Mammary microvascular endothelial cell (primary cell): ENCODE results near the gene ASIC1. TPM values are rescaled to one million over a fixed set of nuclear protein-coding genes. Genes with fewer than 3 reads are reported as not detected.

ENCODE experiments used
- total RNA-seq: library from RNA; depleted of rRNA; stranded (reverse); fragments of >200 nt; gene quantifications from 2 replicates; pipeline ENCODE4 v1.2.3, GENCODE V29; 2015

Gene ASIC1
- total RNA-seq: 0.25 and 1.9 TPM in 2 replicates

DNA sequence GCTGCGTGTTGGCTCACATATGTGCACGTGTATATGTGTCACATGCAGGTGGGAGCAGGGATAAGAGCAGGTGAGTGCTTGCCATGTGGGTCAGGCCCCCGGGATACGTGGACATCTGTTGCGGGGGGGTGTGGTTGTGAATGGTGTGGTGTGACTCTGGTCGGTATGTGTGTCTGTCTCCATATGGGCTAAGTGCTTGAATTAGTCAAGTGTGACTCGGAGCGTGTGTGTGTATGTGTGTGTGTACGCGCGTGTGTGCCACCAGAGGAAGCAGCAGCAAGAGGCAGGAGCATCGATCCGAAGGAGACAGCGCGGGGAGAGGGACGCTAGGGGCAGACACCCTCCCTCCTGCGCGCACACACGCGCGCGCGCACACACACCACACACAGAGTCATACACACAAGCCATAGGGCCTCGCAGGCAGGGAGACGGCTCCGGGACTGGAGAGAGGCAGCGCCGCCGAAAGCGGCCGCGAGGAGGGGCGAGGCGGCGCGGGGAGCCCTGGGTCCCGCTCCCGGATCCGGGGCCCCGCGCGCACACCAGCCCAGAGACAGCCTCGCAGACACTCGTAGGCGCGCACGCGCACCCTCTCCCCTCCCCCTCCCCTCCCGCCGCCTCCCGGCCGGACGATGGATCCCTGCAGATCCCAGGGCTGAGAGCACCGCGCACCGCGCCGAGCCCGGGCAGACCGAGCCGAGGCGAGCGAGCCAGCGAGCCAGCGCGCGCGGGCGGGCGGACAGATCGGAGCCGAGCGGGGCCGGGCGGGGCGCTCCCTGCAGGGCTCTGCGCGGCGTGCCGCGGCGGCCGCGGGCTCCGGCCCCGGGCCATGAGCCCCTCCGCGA lies at the start of gene ASIC1:
Gene ASIC1 (plus strand): TSS at position 597 of the 842 bp plus-strand sequence. CDS start 1,171 bp downstream, outside the sequence.

DNA sequence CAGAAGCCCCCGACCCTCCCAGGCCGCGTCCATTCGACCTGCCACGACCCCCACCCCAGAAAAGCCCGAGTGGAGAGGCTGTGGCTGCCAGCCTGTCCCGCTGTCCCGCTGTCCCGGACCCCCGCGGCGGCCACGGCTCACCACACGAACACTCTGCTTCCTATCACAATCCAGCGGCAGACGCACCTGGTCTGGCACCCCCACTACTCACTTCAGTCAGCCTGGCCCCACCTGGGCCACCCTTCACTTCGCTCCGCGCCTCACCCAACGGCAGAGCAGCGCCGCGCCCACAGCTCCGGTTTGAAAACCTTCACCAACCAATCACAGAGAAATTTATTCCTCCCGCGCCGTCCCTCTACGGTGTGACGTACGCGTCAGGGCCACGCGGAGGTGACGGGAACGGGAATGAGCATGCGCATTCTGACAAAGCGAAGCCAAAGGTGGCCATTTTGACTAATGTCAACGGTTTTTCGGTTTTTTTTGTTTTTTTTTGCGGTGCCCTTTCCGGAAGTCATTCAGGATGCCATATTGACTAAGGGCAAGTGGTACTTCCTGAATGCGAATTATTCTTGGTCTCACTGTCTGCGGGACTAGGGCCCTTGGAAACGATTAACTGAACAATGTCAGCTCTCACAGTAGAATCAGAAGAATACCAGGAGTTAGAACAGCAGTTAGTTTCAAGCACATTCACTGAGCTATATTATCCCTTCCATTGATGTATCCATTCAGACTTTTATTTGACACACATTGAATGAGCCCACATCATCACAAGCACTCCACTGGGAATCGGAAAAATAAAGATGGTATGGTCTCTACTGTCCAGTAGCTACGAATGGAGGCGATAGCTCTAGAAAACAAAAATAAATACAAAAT lies 32.0 kb upstream of the ASIC1 start, which contains the start of gene RACGAP1:
Gene RACGAP1 (minus strand): TSS at position 308 of the 873 bp plus-strand sequence. CDS start 8,779 bp downstream, outside the sequence.

DNA sequence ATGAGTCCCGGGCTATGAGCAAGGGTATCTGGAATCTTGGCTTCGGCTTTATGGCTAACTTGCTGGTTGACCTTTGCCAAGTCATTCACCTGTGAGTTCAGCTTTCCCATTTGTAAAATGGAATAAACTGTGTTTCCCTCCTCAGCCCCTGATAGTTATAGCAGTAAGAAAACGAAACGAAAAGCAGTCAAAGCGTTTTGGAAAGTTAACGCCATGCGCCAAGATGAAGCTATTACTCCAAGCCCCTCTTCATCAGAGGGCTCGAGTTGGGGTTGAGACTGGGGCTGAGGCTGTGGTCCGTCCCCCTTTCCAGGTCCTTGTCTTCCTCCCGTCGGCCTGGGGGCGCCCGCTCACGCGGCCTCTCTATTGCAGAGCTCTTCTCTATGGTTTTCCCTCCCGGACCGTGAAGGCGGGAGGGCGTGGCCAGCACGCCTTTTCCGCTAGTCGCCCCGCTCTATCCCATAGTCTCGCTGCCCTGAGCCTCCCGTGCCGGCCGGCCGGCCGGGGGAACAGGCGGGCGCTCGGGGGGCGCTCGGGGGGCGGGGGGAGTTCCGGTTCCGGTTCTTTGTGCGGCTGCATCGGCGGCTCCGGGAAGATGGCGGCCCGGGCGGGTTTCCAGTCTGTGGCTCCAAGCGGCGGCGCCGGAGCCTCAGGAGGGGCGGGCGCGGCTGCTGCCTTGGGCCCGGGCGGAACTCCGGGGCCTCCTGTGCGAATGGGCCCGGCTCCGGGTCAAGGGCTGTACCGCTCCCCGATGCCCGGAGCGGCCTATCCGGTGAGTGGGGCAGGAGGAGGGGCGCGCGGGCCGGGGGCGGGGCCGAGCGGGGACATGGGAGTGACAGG lies 27.6 kb downstream of the ASIC1 start, which contains the start of gene SMARCD1:
Gene SMARCD1 (plus strand): TSS at position 568 of the 840 bp plus-strand sequence. CDS start 28 bp downstream, at position 596.

DNA sequence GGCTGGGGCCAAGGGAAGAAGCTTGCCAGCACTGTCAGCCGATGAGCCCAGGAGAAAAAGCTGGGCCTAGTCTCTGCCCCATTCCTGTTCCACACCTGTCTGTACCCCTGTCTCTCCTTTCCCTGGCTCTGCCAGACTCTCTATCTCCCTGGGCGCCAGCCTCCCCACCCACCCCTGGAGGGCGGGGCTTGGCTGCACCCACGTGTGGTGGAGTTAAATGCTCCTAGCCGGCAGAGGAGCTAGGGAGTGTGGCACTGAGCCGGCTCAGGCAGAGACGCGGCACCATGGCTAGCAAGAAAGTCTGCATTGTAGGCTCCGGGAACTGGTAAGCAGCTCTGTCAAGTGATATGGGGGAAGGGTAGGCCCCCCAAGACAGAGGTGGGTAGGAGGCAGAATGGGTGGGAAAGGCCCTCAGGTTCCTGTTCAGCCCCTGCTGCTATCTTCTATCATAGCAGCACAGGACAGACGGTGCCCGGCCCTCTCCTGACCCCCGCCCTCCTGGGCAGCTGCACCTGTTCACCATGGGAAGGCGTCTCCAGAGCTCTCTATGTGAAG lies 46.4 kb downstream of the ASIC1 start, which contains the start of gene GPD1:
Gene GPD1 (plus strand): TSS at position 242 of the 555 bp plus-strand sequence. CDS start 43 bp downstream, at position 285.

DNA sequence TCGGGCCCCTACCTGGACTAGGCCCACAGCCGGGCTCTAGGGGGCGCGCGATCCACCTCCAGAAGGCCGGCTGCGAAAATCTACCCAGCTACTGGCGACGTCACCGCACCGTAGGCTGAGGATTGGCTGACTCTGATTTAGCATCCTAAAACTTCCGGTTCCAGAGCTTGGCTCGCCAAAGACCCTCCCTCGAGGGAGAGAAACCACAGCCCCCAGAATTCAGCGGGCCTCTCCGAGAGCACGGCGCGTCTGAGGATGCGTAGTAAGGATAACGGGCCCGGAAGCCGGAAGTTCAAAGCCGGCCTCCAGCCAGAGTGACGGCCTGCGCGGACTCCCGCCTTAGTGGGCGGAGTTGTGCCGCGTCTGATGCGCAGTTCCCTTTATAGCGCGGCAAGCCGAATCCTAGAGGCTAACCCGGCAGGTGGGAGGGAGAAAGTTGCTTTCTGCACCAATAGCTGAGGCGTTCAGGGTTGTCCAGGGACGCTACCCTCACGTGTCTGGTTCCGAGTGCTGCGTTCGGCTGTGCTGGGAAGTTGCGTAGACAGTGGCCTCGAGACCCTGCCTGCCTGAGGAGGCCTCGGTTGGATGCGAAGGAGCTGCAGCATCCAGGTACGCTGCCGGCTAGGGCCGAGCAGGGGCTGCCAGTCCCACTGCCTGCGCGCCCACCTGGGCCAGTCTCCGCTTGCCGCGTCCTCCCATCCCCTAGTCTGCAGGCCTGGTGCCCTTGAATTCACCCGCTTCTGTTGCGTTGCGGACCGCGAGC lies 54.5 kb downstream of the ASIC1 start, which contains the start of gene COX14:
Gene COX14 (plus strand): TSS at position 544 of the 763 bp plus-strand sequence. CDS start 7,808 bp downstream, outside the sequence.

Other genes with a start within 250 kb of the ASIC1 start
- gene NCKAP5L, start 229.2 kb upstream of the ASIC1 start, total RNA-seq: 13.3 and 15.6 TPM in 2 replicates
- gene BCDIN3D, start 214.5 kb upstream of the ASIC1 start, total RNA-seq: 2.3 and 2.4 TPM in 2 replicates
- not detected in 2 replicates for gene FAIM2, start 153.7 kb upstream of the ASIC1 start, total RNA-seq
- gene AQP2, start 106.9 kb upstream of the ASIC1 start, total RNA-seq: not detected in 2 replicates
- not detected in 2 replicates for gene AQP5, start 95.7 kb upstream of the ASIC1 start, total RNA-seq
- not detected in 2 replicates for gene AQP6, start 84.6 kb upstream of the ASIC1 start, total RNA-seq
- 51.0 and 54.1 TPM in 2 replicates for gene RACGAP1, start 32.1 kb upstream of the ASIC1 start, total RNA-seq
- 70.9 and 71.6 TPM in 2 replicates for gene SMARCD1, start 27.7 kb downstream of the ASIC1 start, total RNA-seq
- not detected in 2 replicates for gene GPD1, start 46.4 kb downstream of the ASIC1 start, total RNA-seq
- gene COX14, start 54.6 kb downstream of the ASIC1 start, total RNA-seq: 48.9 and 57.1 TPM in 2 replicates
- gene CERS5, start 109.8 kb downstream of the ASIC1 start, total RNA-seq: 27.0 and 33.7 TPM in 2 replicates
- gene LIMA1, start 225.9 kb downstream of the ASIC1 start, total RNA-seq: 98.0 and 101 TPM in 2 replicates